Epithelial cell of prostate (primary cell): ENCODE measurements around the gene DMKN.

Experiments used
- DNase-seq: peaks from one replicate; pipeline ENCODE4 v3.0.0-alpha.2; 2011; ENCODE audit warnings: low read depth, low spot score
- H3K27ac ChIP-seq: fragments of 450-650 bp; 2 replicates; pipeline ENCODE4 v1.5.1; 2017; ENCODE audit warnings: mild to moderate bottlenecking

DMKN gene

GRCh38 chr19:35447606-35448469, 65.6 kb downstream of the DMKN start, which contains the start of gene FFAR2:
FFAR2 (plus strand) TSS chr19:35448257; CDS start chr19:35449715, 1,458 bp downstream.
- no peak within 1 kb of the TSS for H3K27ac ChIP-seq
- DNase-seq: no peak
